ENCODE data around the gene CRYGS.
"Not testable (repeated sequence)": the region's sequence is repeated elsewhere in the genome, so short reads cannot be mapped to it uniquely, and the experiment has no call there.

The CRYGS gene

DNA sequence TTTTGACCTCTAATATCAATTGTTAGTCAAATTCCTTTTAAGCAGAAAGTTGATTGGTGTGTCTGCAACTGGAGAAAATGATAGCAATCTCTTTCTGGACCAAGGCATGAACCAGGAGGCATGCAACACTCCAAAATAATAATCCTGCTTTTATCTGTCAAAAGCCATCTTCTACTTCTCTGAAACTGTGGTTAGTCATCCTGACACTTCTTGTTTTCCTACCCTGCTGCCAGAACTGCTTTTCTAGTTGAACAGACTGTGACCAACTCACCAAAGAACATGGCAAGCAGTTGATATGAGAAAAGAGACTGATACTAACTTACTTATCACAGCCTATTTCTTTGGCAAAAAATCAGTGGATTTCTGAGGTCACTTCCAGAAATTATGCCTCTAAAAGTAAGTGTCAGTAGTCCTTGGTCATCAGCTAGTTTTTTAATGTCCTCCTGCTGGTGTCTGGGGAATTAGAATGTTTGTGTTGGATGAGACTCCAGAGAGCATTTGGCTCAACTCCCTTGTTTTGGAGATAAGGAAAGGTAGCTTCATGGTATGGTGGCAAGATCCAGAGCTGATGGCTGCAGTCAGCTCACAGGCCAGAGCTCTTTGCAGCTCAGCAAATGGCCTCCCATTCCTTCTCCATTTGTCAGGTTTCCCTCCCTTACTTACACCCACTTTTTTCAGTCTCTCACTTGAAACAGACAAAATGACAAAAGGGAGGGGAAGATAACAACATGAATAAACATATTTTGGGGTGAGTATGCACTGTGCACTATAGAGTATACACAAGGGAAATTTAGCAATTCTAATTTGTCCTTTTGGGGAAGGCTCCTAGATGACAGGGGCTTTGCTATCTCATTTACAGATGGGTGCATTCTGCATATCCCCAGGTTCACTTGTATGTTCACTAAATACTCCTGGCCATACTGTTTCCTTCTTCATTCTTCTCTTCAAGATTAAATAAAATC is 7.0 kb downstream of the CRYGS start:
- TF ChIP-seq, protein P1, sequence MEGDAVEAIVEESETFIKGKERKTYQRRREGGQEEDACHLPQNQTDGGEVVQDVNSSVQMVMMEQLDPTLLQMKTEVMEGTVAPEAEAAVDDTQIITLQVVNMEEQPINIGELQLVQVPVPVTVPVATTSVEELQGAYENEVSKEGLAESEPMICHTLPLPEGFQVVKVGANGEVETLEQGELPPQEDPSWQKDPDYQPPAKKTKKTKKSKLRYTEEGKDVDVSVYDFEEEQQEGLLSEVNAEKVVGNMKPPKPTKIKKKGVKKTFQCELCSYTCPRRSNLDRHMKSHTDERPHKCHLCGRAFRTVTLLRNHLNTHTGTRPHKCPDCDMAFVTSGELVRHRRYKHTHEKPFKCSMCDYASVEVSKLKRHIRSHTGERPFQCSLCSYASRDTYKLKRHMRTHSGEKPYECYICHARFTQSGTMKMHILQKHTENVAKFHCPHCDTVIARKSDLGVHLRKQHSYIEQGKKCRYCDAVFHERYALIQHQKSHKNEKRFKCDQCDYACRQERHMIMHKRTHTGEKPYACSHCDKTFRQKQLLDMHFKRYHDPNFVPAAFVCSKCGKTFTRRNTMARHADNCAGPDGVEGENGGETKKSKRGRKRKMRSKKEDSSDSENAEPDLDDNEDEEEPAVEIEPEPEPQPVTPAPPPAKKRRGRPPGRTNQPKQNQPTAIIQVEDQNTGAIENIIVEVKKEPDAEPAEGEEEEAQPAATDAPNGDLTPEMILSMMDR (IDR thresholded peaks at IDR 0.05; ENCODE audit: insufficient read depth, missing control alignments) = no peak
- no peak for DNase-seq (ENCODE audit: insufficient read length, low spot score)
- no peak for FAIRE-seq

DNA sequence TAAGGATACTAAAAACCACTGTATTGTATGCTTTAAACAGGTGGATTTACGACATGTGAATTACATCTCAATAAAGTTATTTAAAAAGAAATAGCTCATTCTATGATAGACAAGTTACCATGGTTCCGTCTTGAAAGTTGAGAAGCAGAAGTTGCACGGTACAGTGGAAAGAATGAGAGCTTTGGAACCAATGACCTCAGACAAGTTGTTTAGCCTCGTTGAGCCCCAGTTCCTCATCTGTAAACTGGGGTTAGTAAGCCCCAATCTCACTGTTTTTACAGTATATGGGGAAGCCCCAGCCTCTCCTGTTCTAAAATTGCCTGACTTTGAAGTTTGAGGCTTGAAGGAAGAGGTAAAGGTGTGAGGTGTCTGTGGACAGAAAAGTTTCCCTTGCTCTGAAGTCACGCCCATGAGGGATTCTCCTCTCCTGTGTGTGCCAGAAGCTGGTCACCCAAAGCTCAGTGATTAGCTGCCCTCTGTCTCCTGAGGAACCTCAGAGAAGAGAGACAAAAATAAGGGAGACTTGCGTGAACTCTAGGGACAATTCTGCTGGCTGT is 10.0 kb downstream of the CRYGS start:
- TF ChIP-seq, protein P1 (IDR thresholded peaks at IDR 0.05; ENCODE audit: insufficient read depth, missing control alignments) = no peak
- DNase-seq (ENCODE audit: insufficient read length, low spot score) (no peak), FAIRE-seq (no peak)

DNA sequence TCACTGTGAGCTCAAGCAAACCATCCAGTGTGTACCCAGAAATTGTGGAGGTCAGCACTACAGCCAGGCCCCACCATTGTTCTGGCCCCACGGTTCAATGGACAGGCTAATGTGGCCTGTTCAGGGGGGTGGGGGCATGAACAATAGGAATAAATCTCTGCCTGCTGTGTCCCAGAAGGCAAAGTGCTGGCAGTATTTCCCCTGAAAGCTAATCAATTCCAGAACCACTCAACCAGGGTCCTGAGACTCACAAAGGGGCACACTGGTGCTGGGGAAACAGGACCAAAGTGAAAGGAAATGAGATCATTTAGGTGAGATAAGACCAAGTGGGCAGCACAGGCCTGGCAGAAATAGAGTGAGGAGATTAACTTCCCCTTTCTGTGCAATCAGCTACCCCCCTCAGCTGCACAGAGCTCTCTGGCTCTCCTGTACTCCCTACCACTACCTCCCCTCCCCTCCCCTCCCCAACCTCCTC is 11.5 kb downstream of the CRYGS start:
- TF ChIP-seq, protein P1 (IDR thresholded peaks at IDR 0.05; ENCODE audit: insufficient read depth, missing control alignments) = no peak
- DNase-seq (ENCODE audit: insufficient read length, low spot score) (no peak), FAIRE-seq (no peak)

DNA sequence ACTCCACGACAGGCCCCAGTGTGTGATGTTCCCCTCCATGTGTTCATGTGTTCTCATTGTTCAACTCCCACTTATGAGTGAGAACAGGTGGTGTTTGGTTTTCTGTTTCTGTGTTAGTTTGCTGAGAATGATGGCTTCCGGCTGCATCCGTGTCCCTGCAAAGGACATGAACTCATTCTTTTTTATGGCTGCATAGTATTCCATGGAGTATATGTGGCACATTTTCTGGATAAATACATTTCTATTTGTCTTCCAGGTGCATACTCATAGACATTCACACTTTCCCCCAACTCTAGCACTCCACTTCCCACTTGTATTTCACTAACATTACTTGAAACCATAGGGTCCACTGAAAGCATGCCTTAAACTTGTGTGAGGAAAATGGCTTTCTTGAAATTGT is 12.5 kb downstream of the CRYGS start:
- FAIRE-seq; DNase-seq (ENCODE audit: insufficient read length, low spot score): not testable (repeated sequence)

DNA sequence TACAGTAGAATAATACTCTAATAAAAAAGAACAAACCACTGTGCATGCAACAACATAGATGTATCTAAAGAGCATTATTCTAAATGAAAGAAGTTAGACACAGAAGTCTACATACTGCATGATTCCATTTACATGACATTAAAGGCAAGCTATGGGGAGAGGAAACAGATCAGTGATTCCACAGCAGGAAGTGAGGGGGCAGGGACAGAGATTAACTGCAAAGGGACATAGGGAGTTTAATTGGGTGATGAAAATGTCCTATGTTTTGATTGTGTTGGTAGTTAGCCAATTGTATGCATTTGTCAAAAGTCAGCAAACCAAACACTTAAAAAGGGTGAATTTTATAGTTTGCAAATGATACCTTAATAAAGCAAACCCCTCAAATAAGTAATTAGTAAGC is 13.8 kb downstream of the CRYGS start:
- FAIRE-seq (no peak), DNase-seq (ENCODE audit: insufficient read length, low spot score) (no peak)
- TF ChIP-seq, protein P1 (IDR thresholded peaks at IDR 0.05; ENCODE audit: insufficient read depth, missing control alignments) = no peak

DNA sequence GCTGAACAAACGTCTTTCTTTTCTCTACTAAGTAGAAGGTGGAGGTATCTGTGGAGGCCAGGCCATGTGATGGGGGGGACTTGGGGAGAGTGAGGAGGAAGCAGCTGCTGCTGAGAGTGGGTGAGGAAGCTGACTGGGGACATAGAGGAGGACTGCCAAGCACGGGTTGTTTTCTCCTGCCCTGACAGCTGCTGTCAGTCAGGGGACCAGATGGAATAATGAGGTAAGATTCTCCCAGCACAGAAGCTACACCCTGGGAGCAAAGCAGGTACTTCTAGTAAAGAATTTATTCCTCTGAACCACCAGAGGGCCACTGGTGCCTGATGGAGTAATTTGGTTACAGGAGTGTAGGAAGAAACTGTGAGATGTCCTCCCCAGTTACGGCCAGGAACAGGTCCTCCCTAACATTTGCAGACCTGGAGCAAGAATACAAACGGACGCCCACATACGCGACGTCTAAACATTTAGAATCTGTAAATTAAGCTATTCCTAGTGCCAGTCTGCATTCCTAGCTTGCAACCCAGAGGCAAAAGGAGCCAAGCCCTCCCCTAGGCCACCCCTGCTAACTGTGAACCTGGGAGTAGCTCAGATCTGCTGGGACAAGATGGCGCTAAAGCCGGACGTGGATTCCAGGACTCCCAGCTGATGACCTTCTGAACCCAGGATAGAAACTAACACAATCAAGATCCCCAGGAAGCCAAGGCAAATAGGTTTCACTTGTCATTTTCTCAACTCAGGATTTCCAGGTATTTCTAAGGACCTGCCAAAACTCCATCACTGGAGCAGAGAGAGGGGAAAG is 14.8 kb downstream of the CRYGS start:
- FAIRE-seq (no peak), DNase-seq (ENCODE audit: insufficient read length, low spot score) (no peak)
- TF ChIP-seq, protein P1 (IDR thresholded peaks at IDR 0.05; ENCODE audit: insufficient read depth, missing control alignments) = no peak

DNA sequence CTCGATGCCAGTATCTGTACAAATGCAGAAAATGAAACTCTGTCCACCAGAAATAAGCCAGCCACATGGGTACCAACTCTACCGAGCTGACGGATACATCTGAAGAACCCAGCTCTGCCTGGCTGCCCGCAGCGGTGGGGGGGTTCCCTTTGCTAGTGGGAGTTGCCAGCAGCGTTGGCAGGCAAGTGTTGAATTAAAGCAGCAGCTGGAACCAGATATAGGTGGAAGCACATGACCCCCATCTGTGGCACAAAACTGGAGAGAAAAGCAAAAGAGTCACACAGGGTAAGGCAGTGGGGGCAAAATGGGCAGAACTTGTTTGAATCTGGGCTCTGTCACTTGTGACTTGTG is 17.9 kb downstream of the CRYGS start:
- DNase-seq (ENCODE audit: insufficient read length, low spot score) = no peak
- FAIRE-seq = no peak
- TF ChIP-seq, protein P1 (IDR thresholded peaks at IDR 0.05; ENCODE audit: insufficient read depth, missing control alignments) = no peak
